ENCODE measurements around the gene FASN.

GRCh38 chr17:82092995-82093751 is 4.9 kb downstream of the FASN start:
- TF ChIP-seq POLR2A (IDR thresholded peaks at IDR 0.05) = no peak
- TF ChIP-seq, protein P1, sequence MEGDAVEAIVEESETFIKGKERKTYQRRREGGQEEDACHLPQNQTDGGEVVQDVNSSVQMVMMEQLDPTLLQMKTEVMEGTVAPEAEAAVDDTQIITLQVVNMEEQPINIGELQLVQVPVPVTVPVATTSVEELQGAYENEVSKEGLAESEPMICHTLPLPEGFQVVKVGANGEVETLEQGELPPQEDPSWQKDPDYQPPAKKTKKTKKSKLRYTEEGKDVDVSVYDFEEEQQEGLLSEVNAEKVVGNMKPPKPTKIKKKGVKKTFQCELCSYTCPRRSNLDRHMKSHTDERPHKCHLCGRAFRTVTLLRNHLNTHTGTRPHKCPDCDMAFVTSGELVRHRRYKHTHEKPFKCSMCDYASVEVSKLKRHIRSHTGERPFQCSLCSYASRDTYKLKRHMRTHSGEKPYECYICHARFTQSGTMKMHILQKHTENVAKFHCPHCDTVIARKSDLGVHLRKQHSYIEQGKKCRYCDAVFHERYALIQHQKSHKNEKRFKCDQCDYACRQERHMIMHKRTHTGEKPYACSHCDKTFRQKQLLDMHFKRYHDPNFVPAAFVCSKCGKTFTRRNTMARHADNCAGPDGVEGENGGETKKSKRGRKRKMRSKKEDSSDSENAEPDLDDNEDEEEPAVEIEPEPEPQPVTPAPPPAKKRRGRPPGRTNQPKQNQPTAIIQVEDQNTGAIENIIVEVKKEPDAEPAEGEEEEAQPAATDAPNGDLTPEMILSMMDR (IDR thresholded peaks at IDR 0.05) = no peak
